WERI-Rb-1 (cell line): ENCODE data around the gene LBHD1.

Experiments used
- DNase-seq: peaks from one replicate; pipeline ENCODE4 v3.0.0-alpha.2; 2020
- H3K27ac ChIP-seq: fragments of 250-450 bp; sonication (Bioruptor Pico); 2 replicates; pipeline ENCODE4 v1.5.1; 2020; ENCODE audit warnings: mild to moderate bottlenecking, moderate library complexity
- H3K27me3 ChIP-seq: fragments of 250-450 bp; sonication (Bioruptor Pico); 2 replicates; pipeline ENCODE4 v1.5.1; 2021; ENCODE audit warnings: mild to moderate bottlenecking, low read depth, moderate library complexity; ENCODE audit not compliant: insufficient read depth, severe bottlenecking
- H3K36me3 ChIP-seq: fragments of 250-450 bp; sonication (Bioruptor Pico); 2 replicates; pipeline ENCODE4 v1.5.1; 2020; ENCODE audit warnings: mild to moderate bottlenecking, moderate library complexity
- H3K4me3 ChIP-seq: 2 replicates; pipeline ENCODE4 v1.5.1; 2011; ENCODE audit warnings: low read depth, mild to moderate bottlenecking, control low read depth, low read length
- H3K9me3 ChIP-seq: fragments of 250-450 bp; sonication (Bioruptor Pico); 2 replicates; pipeline ENCODE4 v1.5.1; 2021; ENCODE audit warnings: mild to moderate bottlenecking, moderate library complexity; ENCODE audit not compliant: severe bottlenecking
- TF ChIP-seq, protein P1 (sequence below): IDR thresholded peaks from 2 replicates; pipeline ENCODE4 v1.5.1; 2011; ENCODE audit warnings: low read depth, mild to moderate bottlenecking, control low read depth, inconsistent platforms, low read length

Gene LBHD1

DNA sequence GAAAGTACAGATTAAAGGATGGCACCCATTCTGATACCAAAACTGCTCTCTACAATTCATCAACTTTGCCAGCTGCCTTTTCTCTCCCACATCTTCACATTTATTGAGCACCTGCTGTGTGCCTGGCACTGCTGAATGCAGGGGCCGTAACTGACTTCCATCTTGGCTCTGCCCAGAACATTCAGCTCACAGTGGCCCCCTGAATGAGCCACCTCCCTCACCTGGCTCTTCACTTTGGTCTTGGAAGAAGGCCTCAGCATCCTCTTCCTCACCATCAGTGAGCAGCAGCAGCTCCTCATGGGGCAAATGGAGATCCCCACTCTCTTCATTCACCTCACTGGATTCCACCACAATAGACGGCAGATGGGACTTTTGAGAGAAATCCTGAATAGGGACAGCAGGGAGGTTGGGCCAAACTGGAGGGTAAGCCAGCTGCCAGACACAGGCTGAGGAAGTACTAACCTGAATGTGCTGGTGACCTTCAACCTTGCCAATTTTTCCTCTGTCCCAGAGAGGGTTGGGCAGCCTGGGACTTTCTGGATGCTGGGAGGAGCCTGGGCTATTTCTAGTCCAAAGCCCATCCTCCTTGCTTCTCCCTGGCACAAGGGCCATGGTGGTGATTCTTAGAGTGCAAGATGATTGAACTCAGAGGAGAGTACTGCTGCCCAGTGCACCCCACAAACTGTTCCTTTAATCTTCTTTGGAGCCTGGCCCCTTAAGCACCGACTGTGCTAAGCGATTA lies 2.5 kb downstream of the LBHD1 start:
- TF ChIP-seq, protein P1, sequence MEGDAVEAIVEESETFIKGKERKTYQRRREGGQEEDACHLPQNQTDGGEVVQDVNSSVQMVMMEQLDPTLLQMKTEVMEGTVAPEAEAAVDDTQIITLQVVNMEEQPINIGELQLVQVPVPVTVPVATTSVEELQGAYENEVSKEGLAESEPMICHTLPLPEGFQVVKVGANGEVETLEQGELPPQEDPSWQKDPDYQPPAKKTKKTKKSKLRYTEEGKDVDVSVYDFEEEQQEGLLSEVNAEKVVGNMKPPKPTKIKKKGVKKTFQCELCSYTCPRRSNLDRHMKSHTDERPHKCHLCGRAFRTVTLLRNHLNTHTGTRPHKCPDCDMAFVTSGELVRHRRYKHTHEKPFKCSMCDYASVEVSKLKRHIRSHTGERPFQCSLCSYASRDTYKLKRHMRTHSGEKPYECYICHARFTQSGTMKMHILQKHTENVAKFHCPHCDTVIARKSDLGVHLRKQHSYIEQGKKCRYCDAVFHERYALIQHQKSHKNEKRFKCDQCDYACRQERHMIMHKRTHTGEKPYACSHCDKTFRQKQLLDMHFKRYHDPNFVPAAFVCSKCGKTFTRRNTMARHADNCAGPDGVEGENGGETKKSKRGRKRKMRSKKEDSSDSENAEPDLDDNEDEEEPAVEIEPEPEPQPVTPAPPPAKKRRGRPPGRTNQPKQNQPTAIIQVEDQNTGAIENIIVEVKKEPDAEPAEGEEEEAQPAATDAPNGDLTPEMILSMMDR: no peak
- H3K27ac ChIP-seq: peak overlapping the region; percentile 88
- no peaks in the 10 kb centered on the region for H3K9me3 ChIP-seq
- H3K4me3 ChIP-seq: peak overlapping the region; percentile 34
- H3K27me3 ChIP-seq: no peaks in the 10 kb centered on the region
- peak; percentile 79 for DNase-seq
- H3K36me3 ChIP-seq: peaks cover 53% of the 10 kb centered on the region

DNA sequence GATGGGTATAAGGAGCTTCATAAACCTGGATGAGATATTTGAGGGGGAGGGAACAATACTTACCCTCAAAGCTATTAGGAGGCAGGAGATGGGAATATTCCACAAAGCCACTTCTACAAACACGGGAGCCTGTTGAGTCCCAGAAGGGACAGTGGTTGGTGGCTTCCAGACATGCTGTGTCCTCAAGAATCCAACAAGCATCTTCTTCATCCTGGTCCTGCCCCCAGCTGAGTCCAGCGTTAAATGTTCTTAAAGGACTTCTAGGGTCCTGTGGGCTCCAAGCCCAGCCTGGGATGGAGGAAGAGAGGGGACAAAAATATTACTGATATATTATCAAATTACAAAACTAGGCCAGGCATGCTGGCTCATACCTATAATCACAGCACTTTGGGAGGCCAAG lies 4.6 kb downstream of the LBHD1 start:
- H3K9me3 ChIP-seq: no peaks in the 10 kb centered on the region
- H3K27ac ChIP-seq: peak overlapping the region; percentile 87
- no peak overlapping the region for H3K4me3 ChIP-seq
- H3K36me3 ChIP-seq: peaks cover 44% of the 10 kb centered on the region
- H3K27me3 ChIP-seq: no peaks in the 10 kb centered on the region
- no peak for DNase-seq
- TF ChIP-seq, protein P1: no peak

DNA sequence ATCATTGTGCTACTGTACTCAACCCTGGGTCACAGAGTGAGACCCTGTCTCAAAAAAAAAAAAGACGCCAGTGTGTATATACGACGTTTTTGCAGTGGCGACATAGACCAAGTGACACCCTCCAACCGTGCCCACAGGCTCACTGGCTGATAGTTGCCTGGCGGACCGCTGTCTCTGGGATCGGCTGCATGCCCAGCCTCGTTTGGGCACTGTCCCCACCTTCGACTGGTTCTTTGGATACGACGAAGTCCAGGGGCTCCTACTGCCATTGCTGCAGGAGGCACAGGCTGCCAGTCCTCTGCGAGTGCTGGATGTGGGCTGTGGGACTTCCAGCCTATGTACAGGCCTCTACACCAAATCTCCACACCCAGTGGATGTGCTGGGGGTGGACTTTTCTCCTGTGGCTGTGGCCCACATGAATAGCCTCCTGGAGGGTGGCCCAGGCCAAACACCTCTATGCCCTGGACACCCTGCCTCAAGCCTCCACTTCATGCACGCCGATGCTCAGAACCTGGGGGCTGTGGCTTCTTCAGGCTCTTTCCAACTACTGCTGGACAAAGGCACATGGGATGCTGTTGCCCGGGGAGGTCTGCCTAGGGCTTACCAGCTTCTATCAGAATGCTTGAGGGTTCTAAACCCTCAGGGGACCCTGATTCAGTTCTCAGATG lies 5.7 kb downstream of the LBHD1 start:
- Histone ChIP-seq H3K36me3 (peaks cover 47% of the 10 kb centered on the region), H3K27me3 (no peaks in the 10 kb centered on the region), H3K27ac (peak overlapping the region; percentile 87), H3K9me3 (no peaks in the 10 kb centered on the region), H3K4me3 (peak overlapping the region; percentile 96)
- TF ChIP-seq, protein P1: no peak
- DNase-seq: no peak

DNA sequence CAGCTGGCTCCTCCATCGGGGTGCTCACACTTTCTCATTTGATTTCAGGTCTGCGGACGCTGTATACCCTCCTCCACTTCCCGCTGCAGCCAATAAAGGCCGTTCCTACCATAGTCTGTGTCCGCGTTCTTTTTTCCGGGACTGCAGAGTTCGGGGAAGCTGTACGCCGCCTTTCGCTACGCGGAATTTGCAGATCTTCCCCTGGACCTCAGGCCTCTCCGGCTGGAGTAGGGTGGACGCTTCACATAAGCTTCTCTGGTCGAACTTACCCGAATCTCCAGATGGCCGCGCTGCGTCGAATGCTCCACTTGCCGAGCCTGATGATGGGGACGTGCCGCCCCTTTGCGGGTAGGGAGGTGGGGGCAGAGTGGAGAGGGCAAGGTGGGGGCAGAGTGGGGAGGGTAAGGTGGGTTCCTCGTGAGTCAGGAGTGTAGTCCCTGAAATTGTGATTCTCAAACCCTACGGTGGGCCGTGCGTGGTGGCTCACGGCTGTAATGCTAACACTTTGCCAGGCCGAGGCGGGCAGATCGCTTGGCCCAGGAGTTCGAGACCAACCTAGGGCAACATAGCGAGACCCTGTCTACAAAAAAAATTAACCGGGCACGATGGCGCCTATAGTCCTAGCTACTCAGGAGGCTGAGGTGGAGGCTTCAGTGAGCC lies 6.3 kb downstream of the LBHD1 start:
- DNase-seq: peak; percentile 60
- H3K36me3 ChIP-seq: peaks cover 54% of the 10 kb centered on the region
- TF ChIP-seq, protein P1: no peak
- no peaks in the 10 kb centered on the region for H3K27me3 ChIP-seq
- H3K27ac ChIP-seq: peak overlapping the region; percentile 87
- no peaks in the 10 kb centered on the region for H3K9me3 ChIP-seq
- H3K4me3 ChIP-seq: peak overlapping the region; percentile 96

DNA sequence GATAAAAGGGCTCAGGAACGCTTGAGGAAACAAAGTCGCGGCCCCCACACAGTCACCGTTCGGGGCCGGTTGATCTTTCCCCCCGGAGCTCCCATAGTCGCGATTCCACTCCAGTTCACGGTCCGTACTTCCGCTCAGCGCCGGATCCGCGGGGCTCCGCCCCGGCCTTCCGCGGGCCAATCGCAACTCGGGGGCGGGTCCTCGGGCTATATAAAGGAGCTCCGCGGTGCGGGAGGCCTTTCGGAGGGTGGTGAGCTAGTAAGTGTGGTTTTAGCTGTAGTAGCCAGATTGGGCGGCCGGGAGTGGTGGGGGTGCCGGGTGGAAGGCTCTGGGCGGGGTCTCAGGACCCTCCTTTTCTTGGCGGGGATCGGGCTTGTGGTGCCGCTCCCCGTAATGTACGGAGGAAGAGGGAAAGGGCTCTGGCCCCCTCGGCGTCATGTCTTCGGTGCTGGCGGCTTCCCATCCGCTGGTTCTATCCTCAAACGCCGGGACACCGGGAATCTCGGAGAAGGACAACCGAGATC lies 6.9 kb downstream of the LBHD1 start, which contains the start of the genes C11orf98 and CSKMT:
C11orf98 (minus strand) TSS at position 136 of the 524 bp plus-strand sequence; CDS start at position 95, 41 bp downstream.
CSKMT (plus strand) TSS at position 238 of the 524 bp plus-strand sequence. CDS start 568 bp downstream, outside the sequence.
- Histone ChIP-seq H3K36me3 (peaks cover 56% of the 10 kb centered on the region), H3K27me3 (no peaks in the 10 kb centered on the region), H3K9me3 (no peaks in the 10 kb centered on the region), H3K4me3 (peak within 1 kb of the TSS; percentile 96), H3K27ac (peak within 1 kb of the TSS; percentile 87)
- TF ChIP-seq, protein P1: no peak
- peak; percentile 96 for DNase-seq
